C1 segment of cervical spinal cord (tissue), 14 donors: Measurements from ENCODE around the gene NTM.

Experiments used
- DNase-seq, 14 donors: peaks; one replicate each; lab custom pipeline; 2025; lab: John Stamatoyannopoulos, UW

The NTM gene

GRCh38 chr11:131980888-131981668 lies 610.7 kb downstream of the NTM start:
- DNase-seq: no peak

- no peak for DNase-seq
Observed at GRCh38 chr11:131982154-131982553, 611.7 kb downstream of the NTM start.

GRCh38 chr11:131985846-131986301 lies 615.5 kb downstream of the NTM start:
- DNase-seq: no peak

- no peak for DNase-seq
Observed at GRCh38 chr11:131987703-131988102, 617.3 kb downstream of the NTM start.

- no peak for DNase-seq
Observed at GRCh38 chr11:131991606-131992005, 621.2 kb downstream of the NTM start.

- no peak for DNase-seq
Observed at GRCh38 chr11:131993246-131993645, 622.8 kb downstream of the NTM start.

- DNase-seq: no peak
Observed at GRCh38 chr11:131998020-131998419, 627.6 kb downstream of the NTM start.

- peak in 1 of 14 donors; percentile 63 for DNase-seq
Observed at GRCh38 chr11:131999084-131999483, 628.7 kb downstream of the NTM start.

- DNase-seq: no peak
Observed at GRCh38 chr11:131999955-132000354, 629.5 kb downstream of the NTM start.

- DNase-seq: no peak
Observed at GRCh38 chr11:132005887-132006286, 635.5 kb downstream of the NTM start.

GRCh38 chr11:132006884-132007580 lies 636.6 kb downstream of the NTM start:
- no peak for DNase-seq

- no peak for DNase-seq
Observed at GRCh38 chr11:132008226-132008625, 637.8 kb downstream of the NTM start.

- DNase-seq: peak in 1 of 14 donors; percentile 90
Observed at GRCh38 chr11:132008872-132009271, 638.5 kb downstream of the NTM start.

- DNase-seq: no peak
Observed at GRCh38 chr11:132020001-132020400, 649.6 kb downstream of the NTM start.

GRCh38 chr11:132022285-132022684 lies 651.9 kb downstream of the NTM start:
- no peak for DNase-seq

GRCh38 chr11:132022733-132023478 lies 652.5 kb downstream of the NTM start:
- no peak for DNase-seq

GRCh38 chr11:132024587-132025295 lies 654.3 kb downstream of the NTM start:
- DNase-seq: no peak

GRCh38 chr11:132026746-132027145 lies 656.3 kb downstream of the NTM start:
- no peak for DNase-seq

GRCh38 chr11:132028380-132029240 lies 658.2 kb downstream of the NTM start:
- peak in 1 of 14 donors; percentile 15 for DNase-seq

- DNase-seq: no peak
Observed at GRCh38 chr11:132030896-132031295, 660.5 kb downstream of the NTM start.

GRCh38 chr11:132032555-132032954 lies 662.1 kb downstream of the NTM start:
- no peak for DNase-seq
